Measurements from ENCODE around the gene UNC119. TPM values are rescaled to one million over a fixed set of nuclear protein-coding genes. Genes with fewer than 3 reads are reported as not detected.

UNC119 gene
- total and polyA plus RNA-seq, 4 donors, result 14.0 to 20.0 (median 16.1) TPM

- TF ChIP-seq, protein P1, sequence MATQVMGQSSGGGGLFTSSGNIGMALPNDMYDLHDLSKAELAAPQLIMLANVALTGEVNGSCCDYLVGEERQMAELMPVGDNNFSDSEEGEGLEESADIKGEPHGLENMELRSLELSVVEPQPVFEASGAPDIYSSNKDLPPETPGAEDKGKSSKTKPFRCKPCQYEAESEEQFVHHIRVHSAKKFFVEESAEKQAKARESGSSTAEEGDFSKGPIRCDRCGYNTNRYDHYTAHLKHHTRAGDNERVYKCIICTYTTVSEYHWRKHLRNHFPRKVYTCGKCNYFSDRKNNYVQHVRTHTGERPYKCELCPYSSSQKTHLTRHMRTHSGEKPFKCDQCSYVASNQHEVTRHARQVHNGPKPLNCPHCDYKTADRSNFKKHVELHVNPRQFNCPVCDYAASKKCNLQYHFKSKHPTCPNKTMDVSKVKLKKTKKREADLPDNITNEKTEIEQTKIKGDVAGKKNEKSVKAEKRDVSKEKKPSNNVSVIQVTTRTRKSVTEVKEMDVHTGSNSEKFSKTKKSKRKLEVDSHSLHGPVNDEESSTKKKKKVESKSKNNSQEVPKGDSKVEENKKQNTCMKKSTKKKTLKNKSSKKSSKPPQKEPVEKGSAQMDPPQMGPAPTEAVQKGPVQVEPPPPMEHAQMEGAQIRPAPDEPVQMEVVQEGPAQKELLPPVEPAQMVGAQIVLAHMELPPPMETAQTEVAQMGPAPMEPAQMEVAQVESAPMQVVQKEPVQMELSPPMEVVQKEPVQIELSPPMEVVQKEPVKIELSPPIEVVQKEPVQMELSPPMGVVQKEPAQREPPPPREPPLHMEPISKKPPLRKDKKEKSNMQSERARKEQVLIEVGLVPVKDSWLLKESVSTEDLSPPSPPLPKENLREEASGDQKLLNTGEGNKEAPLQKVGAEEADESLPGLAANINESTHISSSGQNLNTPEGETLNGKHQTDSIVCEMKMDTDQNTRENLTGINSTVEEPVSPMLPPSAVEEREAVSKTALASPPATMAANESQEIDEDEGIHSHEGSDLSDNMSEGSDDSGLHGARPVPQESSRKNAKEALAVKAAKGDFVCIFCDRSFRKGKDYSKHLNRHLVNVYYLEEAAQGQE (IDR thresholded peaks at IDR 0.05), result no peak
- no peak for TF ChIP-seq ATF3 (IDR thresholded peaks at IDR 0.05)
- no peak for TF ChIP-seq FOXA2 (IDR thresholded peaks at IDR 0.05)
- peak in 1 of 2 donors; percentile 67 for TF ChIP-seq GABPA (IDR thresholded peaks at IDR 0.05 in 1 of 2, conservative IDR thresholded peaks at IDR 0.05 in 1 of 2)
- peak; percentile 73 for TF ChIP-seq TAF1 (conservative IDR thresholded peaks at IDR 0.05)
- TF ChIP-seq JUND (IDR thresholded peaks at IDR 0.05), result no peak
- no peak for TF ChIP-seq EGR1 (IDR thresholded peaks at IDR 0.05; ENCODE audit: low read depth in 2 of 2)
- TF ChIP-seq HNF4A (conservative IDR thresholded peaks at IDR 0.05), result peak in 1 of 2 donors; percentile 26
- TF ChIP-seq HNF4G (IDR thresholded peaks at IDR 0.05), result no peak
Observed at GRCh38 chr17:28571361-28572122, 19.1 kb upstream of the UNC119 start, which contains the start of gene PIGS (continued).

DNA sequence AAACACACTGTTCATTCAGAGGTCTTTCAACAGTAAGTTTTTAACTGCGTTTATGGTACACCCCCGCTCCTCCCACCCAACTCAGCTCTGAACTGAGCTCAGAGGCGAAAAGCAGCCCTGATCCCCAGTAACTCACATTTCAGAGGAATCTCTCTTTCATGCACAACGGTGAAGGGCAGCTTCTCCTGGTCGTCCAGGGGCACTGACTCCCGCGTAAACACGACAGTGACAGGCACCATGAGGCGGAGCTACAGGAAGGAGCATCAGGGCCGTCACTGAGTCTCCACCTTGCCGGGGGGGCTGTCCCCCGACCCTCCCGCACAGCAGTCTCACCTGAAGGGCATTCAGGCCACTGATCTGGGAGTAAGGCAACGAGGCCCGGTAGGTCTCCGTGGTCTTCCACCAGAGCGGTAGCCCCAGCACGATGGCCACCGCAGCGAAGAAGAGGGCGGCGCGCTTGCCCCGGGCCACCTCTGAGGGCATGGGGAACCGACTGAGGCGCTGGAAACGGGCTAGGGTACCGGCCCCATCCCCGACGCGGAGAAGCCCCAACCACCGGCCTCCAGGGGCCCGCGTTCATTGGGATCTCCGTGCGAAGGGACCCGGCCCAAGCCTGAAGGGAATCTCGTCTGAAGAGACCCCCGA lies 18.4 kb upstream of the UNC119 start:
- DNase-seq (ENCODE audit: low spot score), result peak; percentile 59
- H3K9ac ChIP-seq (ENCODE audit: low read depth in 1 of 2, low read length in 2 of 2), result peak overlapping the region; percentile 82 to 86
- WGBS, result under 1% methylated on average over 39 of the region's 39 CpGs
- TF ChIP-seq MAX (IDR thresholded peaks at IDR 0.05), result peak; percentile 43
- no peak for TF ChIP-seq RXRA (IDR thresholded peaks at IDR 0.05)
- no peak for TF ChIP-seq EGR1 (IDR thresholded peaks at IDR 0.05; ENCODE audit: low read depth in 2 of 2)
- TF ChIP-seq YY1 (IDR thresholded peaks at IDR 0.05), result no peak
- H3K4me3 ChIP-seq (ENCODE audit: low read depth in 1 of 3, low read length in 3 of 3), result peak overlapping the region; percentile 90 to 99 (median 91)
- no peaks in the 10 kb centered on the region for H3K27me3 ChIP-seq (ENCODE audit: control insufficient read depth in 4 of 4, insufficient read depth in 4 of 4, low read length in 3 of 4)
- H3K36me3 ChIP-seq (ENCODE audit: control insufficient read depth in 4 of 4, insufficient read depth in 3 of 4, low read depth in 1 of 4, low read length in 3 of 4), result peaks cover 0 to 4% (median 2%) of the 10 kb centered on the region in 4 donors
- H3K4me1 ChIP-seq (ENCODE audit: control insufficient read depth in 4 of 4, insufficient read depth in 4 of 4, low read length in 3 of 4), result peaks cover 10 to 25% (median 20%) of the 10 kb centered on the region in 4 donors
- H3K9me3 ChIP-seq (ENCODE audit: control insufficient read depth in 4 of 4, low read length in 3 of 4), result no peaks in the 10 kb centered on the region
- H3K27ac ChIP-seq (ENCODE audit: low read depth in 1 of 2, low read length in 2 of 2), result peak overlapping the region; percentile 72 to 89

- TF ChIP-seq RAD21 (IDR thresholded peaks at IDR 0.05) (no peak), TAF1 (conservative IDR thresholded peaks at IDR 0.05) (no peak), ATF3 (IDR thresholded peaks at IDR 0.05) (no peak), HNF4A (conservative IDR thresholded peaks at IDR 0.05) (no peak), CTCF (IDR thresholded peaks at IDR 0.05; ENCODE audit: low read depth, low read length, missing input control) (no peak), EGR1 (IDR thresholded peaks at IDR 0.05; ENCODE audit: low read depth in 2 of 2) (no peak), GABPA (IDR thresholded peaks at IDR 0.05 in 1 of 2, conservative IDR thresholded peaks at IDR 0.05 in 1 of 2) (no peak), RXRA (IDR thresholded peaks at IDR 0.05) (no peak), MAX (IDR thresholded peaks at IDR 0.05) (no peak), SP1 (IDR thresholded peaks at IDR 0.05) (no peak)
- TF ChIP-seq, protein P2, sequence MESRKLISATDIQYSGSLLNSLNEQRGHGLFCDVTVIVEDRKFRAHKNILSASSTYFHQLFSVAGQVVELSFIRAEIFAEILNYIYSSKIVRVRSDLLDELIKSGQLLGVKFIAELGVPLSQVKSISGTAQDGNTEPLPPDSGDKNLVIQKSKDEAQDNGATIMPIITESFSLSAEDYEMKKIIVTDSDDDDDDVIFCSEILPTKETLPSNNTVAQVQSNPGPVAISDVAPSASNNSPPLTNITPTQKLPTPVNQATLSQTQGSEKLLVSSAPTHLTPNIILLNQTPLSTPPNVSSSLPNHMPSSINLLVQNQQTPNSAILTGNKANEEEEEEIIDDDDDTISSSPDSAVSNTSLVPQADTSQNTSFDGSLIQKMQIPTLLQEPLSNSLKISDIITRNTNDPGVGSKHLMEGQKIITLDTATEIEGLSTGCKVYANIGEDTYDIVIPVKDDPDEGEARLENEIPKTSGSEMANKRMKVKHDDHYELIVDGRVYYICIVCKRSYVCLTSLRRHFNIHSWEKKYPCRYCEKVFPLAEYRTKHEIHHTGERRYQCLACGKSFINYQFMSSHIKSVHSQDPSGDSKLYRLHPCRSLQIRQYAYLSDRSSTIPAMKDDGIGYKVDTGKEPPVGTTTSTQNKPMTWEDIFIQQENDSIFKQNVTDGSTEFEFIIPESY (IDR thresholded peaks at IDR 0.05), result no peak
- 95% methylated on average over 1 of the region's 1 CpG for WGBS
- no peak overlapping the region for H3K4me3 ChIP-seq (ENCODE audit: low read depth in 1 of 3, low read length in 3 of 3)
Observed at GRCh38 chr17:28569446-28569845, 17.0 kb upstream of the UNC119 start.

More at GRCh38 chr17:28569446-28569845, 17.0 kb upstream of the UNC119 start:
- H3K27me3 ChIP-seq (ENCODE audit: control insufficient read depth in 4 of 4, insufficient read depth in 4 of 4, low read length in 3 of 4), result no peaks in the 10 kb centered on the region
- no peak overlapping the region for H3K9ac ChIP-seq (ENCODE audit: low read depth in 1 of 2, low read length in 2 of 2)
- no peak overlapping the region for H3K27ac ChIP-seq (ENCODE audit: low read depth in 1 of 2, low read length in 2 of 2)
- H3K36me3 ChIP-seq (ENCODE audit: control insufficient read depth in 4 of 4, insufficient read depth in 3 of 4, low read depth in 1 of 4, low read length in 3 of 4), result peaks cover 0 to 4% (median under 1%) of the 10 kb centered on the region in 4 donors
- H3K9me3 ChIP-seq (ENCODE audit: control insufficient read depth in 4 of 4, low read length in 3 of 4), result no peaks in the 10 kb centered on the region
- no peak for DNase-seq (ENCODE audit: low spot score)
- peaks cover 7 to 23% (median 15%) of the 10 kb centered on the region in 4 donors for H3K4me1 ChIP-seq (ENCODE audit: control insufficient read depth in 4 of 4, insufficient read depth in 4 of 4, low read length in 3 of 4)
